ENCODE data around the gene CTNND2.

Gene CTNND2

GRCh38 chr5:11903614-11904264 is 507 bp downstream of the CTNND2 start:
- peak; percentile 23 for DNase-seq (ENCODE audit: extremely low read depth, insufficient read length)
- Histone ChIP-seq H3K27me3 (replicated peaks; ENCODE audit: control insufficient read depth, insufficient read depth, low read length) (no peaks in the 10 kb centered on the region), H3K36me3 (ENCODE audit: control insufficient read depth, insufficient read depth, low read length) (no peaks in the 10 kb centered on the region), H3K4me3 (replicated peaks; ENCODE audit: low read depth, low read length) (no peak overlapping the region)
- no peak for TF ChIP-seq CTCF (IDR thresholded peaks at IDR 0.05; ENCODE audit: insufficient read depth, low read length, poor library complexity, severe bottlenecking)

- TF ChIP-seq CTCF (IDR thresholded peaks at IDR 0.05; ENCODE audit: insufficient read depth, low read length, poor library complexity, severe bottlenecking), result no peak
- no peaks in the 10 kb centered on the region for H3K27me3 ChIP-seq (replicated peaks; ENCODE audit: control insufficient read depth, insufficient read depth, low read length)
- no peak overlapping the region for H3K4me3 ChIP-seq (replicated peaks; ENCODE audit: low read depth, low read length)
- H3K36me3 ChIP-seq (ENCODE audit: control insufficient read depth, insufficient read depth, low read length), result no peaks in the 10 kb centered on the region
- DNase-seq (ENCODE audit: extremely low read depth, insufficient read length), result peak; percentile 0
Observed at GRCh38 chr5:11903121-11903613, 1.1 kb downstream of the CTNND2 start.

GRCh38 chr5:11902201-11902619 is 2.0 kb downstream of the CTNND2 start:
- TF ChIP-seq CTCF (IDR thresholded peaks at IDR 0.05; ENCODE audit: insufficient read depth, low read length, poor library complexity, severe bottlenecking), result no peak
- Histone ChIP-seq H3K36me3 (ENCODE audit: control insufficient read depth, insufficient read depth, low read length) (no peaks in the 10 kb centered on the region), H3K27me3 (replicated peaks; ENCODE audit: control insufficient read depth, insufficient read depth, low read length) (no peaks in the 10 kb centered on the region), H3K4me3 (replicated peaks; ENCODE audit: low read depth, low read length) (no peak overlapping the region)
- no peak for DNase-seq (ENCODE audit: extremely low read depth, insufficient read length)

GRCh38 chr5:11898787-11899186 is 5.5 kb downstream of the CTNND2 start:
- DNase-seq (ENCODE audit: extremely low read depth, insufficient read length), result no peak
- no peaks in the 10 kb centered on the region for H3K27me3 ChIP-seq (replicated peaks; ENCODE audit: control insufficient read depth, insufficient read depth, low read length)
- TF ChIP-seq CTCF (IDR thresholded peaks at IDR 0.05; ENCODE audit: insufficient read depth, low read length, poor library complexity, severe bottlenecking), result no peak
- no peak overlapping the region for H3K4me3 ChIP-seq (replicated peaks; ENCODE audit: low read depth, low read length)
- H3K36me3 ChIP-seq (ENCODE audit: control insufficient read depth, insufficient read depth, low read length), result no peaks in the 10 kb centered on the region

GRCh38 chr5:11897781-11898180 is 6.5 kb downstream of the CTNND2 start:
- DNase-seq (ENCODE audit: extremely low read depth, insufficient read length), result no peak
- no peak for TF ChIP-seq CTCF (IDR thresholded peaks at IDR 0.05; ENCODE audit: insufficient read depth, low read length, poor library complexity, severe bottlenecking)
- H3K27me3 ChIP-seq (replicated peaks; ENCODE audit: control insufficient read depth, insufficient read depth, low read length), result no peaks in the 10 kb centered on the region
- H3K4me3 ChIP-seq (replicated peaks; ENCODE audit: low read depth, low read length), result no peak overlapping the region
- H3K36me3 ChIP-seq (ENCODE audit: control insufficient read depth, insufficient read depth, low read length), result no peaks in the 10 kb centered on the region

GRCh38 chr5:11894992-11895391 is 9.3 kb downstream of the CTNND2 start:
- no peak overlapping the region for H3K4me3 ChIP-seq (replicated peaks; ENCODE audit: low read depth, low read length)
- no peak for TF ChIP-seq CTCF (IDR thresholded peaks at IDR 0.05; ENCODE audit: insufficient read depth, low read length, poor library complexity, severe bottlenecking)
- no peaks in the 10 kb centered on the region for H3K36me3 ChIP-seq (ENCODE audit: control insufficient read depth, insufficient read depth, low read length)
- no peaks in the 10 kb centered on the region for H3K27me3 ChIP-seq (replicated peaks; ENCODE audit: control insufficient read depth, insufficient read depth, low read length)
- no peak for DNase-seq (ENCODE audit: extremely low read depth, insufficient read length)
